ENCODE measurements around the gene CDS2. TPM values are rescaled to one million over a fixed set of nuclear protein-coding genes. Genes with fewer than 3 reads are reported as not detected.

The CDS2 gene
- total and polyA plus RNA-seq, 11 donors, result 22.5 to 105 (median 83.1) TPM

GRCh38 chr20:5154543-5154925 is 27.7 kb downstream of the CDS2 start:
- DNase-seq (no peak), ATAC-seq (no peak)
- H3K27me3 ChIP-seq, result no peaks in the 10 kb centered on the region
- peak overlapping the region in 1 of 12 donors; percentile 2 for H3K27ac ChIP-seq
- H3K9me3 ChIP-seq, result no peaks in the 10 kb centered on the region
- intact Hi-C loops (cut with DNase I), result no loop called here
- peaks cover 0 to 5% (median 0%) of the 10 kb centered on the region in 9 donors for H3K36me3 ChIP-seq
- 85 to 98% (median 87%) methylated on average over 6 of the region's 6 CpGs for WGBS, 4 donors
- peaks cover 7 to 89% (median 72%) of the 10 kb centered on the region in 12 donors for H3K4me1 ChIP-seq
- H3K4me3 ChIP-seq, result no peak overlapping the region
- no peak for TF ChIP-seq POLR2A (IDR thresholded peaks at IDR 0.05)
- no peak for TF ChIP-seq CTCF (IDR thresholded peaks at IDR 0.05)

GRCh38 chr20:5155404-5155803 is 28.6 kb downstream of the CDS2 start:
- Histone ChIP-seq H3K27me3 (no peaks in the 10 kb centered on the region), H3K4me1 (peaks cover 3 to 89% (median 72%) of the 10 kb centered on the region in 12 donors), H3K4me3 (no peak overlapping the region), H3K9me3 (no peaks in the 10 kb centered on the region), H3K27ac (peak overlapping the region in 5 of 12 donors; percentile 2 to 17 (median 13)), H3K36me3 (peaks cover 0 to 5% (median 0%) of the 10 kb centered on the region in 9 donors)
- intact Hi-C loops (cut with DNase I), result no loop called here
- DNase-seq, result no peak
- ATAC-seq, result no peak
- WGBS, 4 donors, result 40 to 58% (median 47%) methylated on average over 2 of the region's 2 CpGs
- TF ChIP-seq CTCF (IDR thresholded peaks at IDR 0.05) (no peak), POLR2A (IDR thresholded peaks at IDR 0.05) (no peak)

GRCh38 chr20:5156675-5157448 is 30.1 kb downstream of the CDS2 start:
- WGBS, 4 donors, result 48 to 55% (median 51%) methylated on average over 4 of the region's 4 CpGs
- ATAC-seq (no peak), DNase-seq (no peak)
- intact Hi-C loops (cut with DNase I), result no loop called here
- Histone ChIP-seq H3K9me3 (no peaks in the 10 kb centered on the region), H3K36me3 (peaks cover 0 to 5% (median 0%) of the 10 kb centered on the region in 9 donors), H3K4me1 (peaks cover 0 to 89% (median 71%) of the 10 kb centered on the region in 12 donors), H3K27me3 (no peaks in the 10 kb centered on the region), H3K27ac (peak overlapping the region in 3 of 12 donors; percentile 3 to 13 (median 6)), H3K4me3 (no peak overlapping the region)
- no peak for TF ChIP-seq CTCF (IDR thresholded peaks at IDR 0.05)
- no peak for TF ChIP-seq POLR2A (IDR thresholded peaks at IDR 0.05)

- H3K27me3 ChIP-seq, result no peaks in the 10 kb centered on the region
- ATAC-seq, result peak in 1 of 4 donors; percentile 16
- DNase-seq, result no peak
- H3K9me3 ChIP-seq, result no peaks in the 10 kb centered on the region
- H3K36me3 ChIP-seq, result no peaks in the 10 kb centered on the region
- intact Hi-C loops (cut with DNase I), result no loop called here
- TF ChIP-seq POLR2A (IDR thresholded peaks at IDR 0.05), result no peak
- TF ChIP-seq CTCF (IDR thresholded peaks at IDR 0.05), result no peak
- peaks cover 0 to 86% (median 56%) of the 10 kb centered on the region in 12 donors for H3K4me1 ChIP-seq
- 44 to 50% (median 46%) methylated on average over 2 to 3 of the region's 3 CpGs for WGBS, 4 donors
- H3K4me3 ChIP-seq, result no peak overlapping the region
- peak overlapping the region in 5 of 12 donors; percentile 0 to 66 (median 21) for H3K27ac ChIP-seq
These were observed 33.1 kb downstream of the CDS2 start for GRCh38 chr20:5159928-5160327.
